HCT116 (cell line): ENCODE results near the gene ABTB1. TPM values are rescaled to one million over a fixed set of nuclear protein-coding genes. Genes with fewer than 3 reads are reported as not detected.

Experiments
- ATAC-seq: fragments of 200-7000 bp; cut with Tn5 transposase; 2 replicates; pipeline ENCODE4 v1.9.1; 2020; ENCODE audit warnings: mild to moderate bottlenecking, moderate library complexity
- BruUV-seq: library from RNA; stranded (reverse); fragments of 400-500 nt; replicated peaks from 2 replicates; lab custom pipeline; 2021; lab: Mats Ljungman, UMichigan
- CTCF ChIA-PET: fragments of 300-600 bp; sonication (Branson Sonifier 250); formaldehyde crosslinking; loops from one replicate; lab custom pipeline; 2021; ENCODE audit warnings: antibody characterized with exemption; lab: Charles Lee
- POLR2A ChIA-PET: fragments of 300-600, 350-600 bp; sonication (Branson Sonifier 250); formaldehyde crosslinking; loops from one replicate; lab custom pipeline; 2021; ENCODE audit warnings: antibody characterized with exemption; lab: Charles Lee
- RAD21 ChIA-PET, 2 experiments: fragments of 300-600 bp; sonication (Branson Sonifier 250); formaldehyde crosslinking; loops; one replicate each; lab custom pipeline; 2023; ENCODE audit warnings: low total read pairs in 2 of 2; ENCODE audit not compliant: uncharacterized antibody in 2 of 2, unreplicated experiment in 2 of 2, low non-redundant PET in 1 of 2; lab: Charles Lee
- DNase-seq: peaks from one replicate; pipeline ENCODE4 v3.0.0-alpha.2; 2010; ENCODE audit warnings: low read depth, low spot score
- H2AFZ ChIP-seq: fragments of 200-600 bp; shearing (Covaris generic), sonication (generic); 2 replicates; pipeline ENCODE4 v1.6.1; 2017; ENCODE audit warnings: low read depth, mixed run types, mixed read lengths, antibody characterized with exemption, low read length; ENCODE audit not compliant: poor library complexity, severe bottlenecking
- H3K27ac ChIP-seq: 2 replicates; pipeline ENCODE4 v1.5.1; 2012; ENCODE audit warnings: low read depth, low read length
- H3K27me3 ChIP-seq: fragments of 200-600 bp; sonication (generic); 2 replicates; pipeline ENCODE4 v1.6.1; 2016; ENCODE audit warnings: mixed run types, low read length, mixed read lengths; ENCODE audit not compliant: insufficient read depth
- H3K36me3 ChIP-seq, 2 experiments: fragments of 200-500 bp in 1 of 2; fragments of 200-600 bp in 1 of 2; sonication (Bioruptor generic) in 1 of 2; sonication (generic) in 1 of 2; 2 replicates each; pipeline versions ENCODE4 v1.5.1 to v1.6.1; 2014 to 2016; ENCODE audit warnings: low read length in 2 of 2, inconsistent platforms in 1 of 2, mixed read lengths in 1 of 2, mixed run types in 1 of 2; ENCODE audit not compliant: insufficient read depth in 2 of 2, control insufficient read depth in 1 of 2
- H3K4me1 ChIP-seq, 2 experiments: fragments of 200-600 bp in 1 of 2; sonication (generic) in 1 of 2; 2 replicates each; pipeline versions ENCODE4 v1.5.1 to v1.6.1; 2012 to 2017; ENCODE audit warnings: low read length in 2 of 2, inconsistent platforms in 1 of 2, mild to moderate bottlenecking in 1 of 2, mixed read lengths in 1 of 2, mixed run types in 1 of 2, moderate library complexity in 1 of 2; ENCODE audit not compliant: insufficient read depth in 2 of 2, control insufficient read depth in 1 of 2
- H3K4me2 ChIP-seq: fragments of 200-600 bp; sonication (generic); 2 replicates; pipeline ENCODE4 v1.6.1; 2017; ENCODE audit warnings: mixed run types, low read length, mixed read lengths
- H3K4me3 ChIP-seq, 2 experiments: fragments of 200-600 bp in 1 of 2; sonication (generic) in 1 of 2; replicated peaks in 1 of 2; 2 replicates each; pipeline ENCODE4 v1.5.1; 2011 to 2016; ENCODE audit warnings: low read length in 2 of 2, control low read depth in 1 of 2, low read depth in 1 of 2, mild to moderate bottlenecking in 1 of 2, mixed read lengths in 1 of 2, mixed run types in 1 of 2
- H3K79me2 ChIP-seq: fragments of 200-600 bp; sonication (generic); 2 replicates; pipeline ENCODE4 v1.6.1; 2017; ENCODE audit warnings: mild to moderate bottlenecking, mixed run types, low read length, moderate library complexity, mixed read lengths; ENCODE audit not compliant: insufficient read depth
- H3K9ac ChIP-seq: fragments of 200-600 bp; sonication (generic); 2 replicates; pipeline ENCODE4 v1.6.1; 2016; ENCODE audit warnings: low read length, mixed read lengths
- H3K9me2 ChIP-seq: fragments of 200-600 bp; sonication (generic), shearing (Covaris generic); 2 replicates; pipeline ENCODE4 v1.6.1; 2017; ENCODE audit warnings: mixed run types, mild to moderate bottlenecking, moderate library complexity; ENCODE audit not compliant: insufficient read depth
- H3K9me3 ChIP-seq, 2 experiments: fragments of 200-500 bp in 1 of 2; fragments of 200-600 bp in 1 of 2; sonication (Bioruptor generic) in 1 of 2; sonication (generic) in 1 of 2; 2 replicates each; pipeline ENCODE4 v1.6.1; 2014 to 2017; ENCODE audit warnings: low read length in 2 of 2, mixed read lengths in 2 of 2, inconsistent platforms in 1 of 2, low read depth in 1 of 2, mild to moderate bottlenecking in 1 of 2, mixed run types in 1 of 2, moderate library complexity in 1 of 2; ENCODE audit not compliant: control insufficient read depth in 1 of 2, insufficient read depth in 1 of 2
- H4K20me1 ChIP-seq: fragments of 200-600 bp; sonication (generic), shearing (Covaris generic); 2 replicates; pipeline ENCODE4 v1.6.1; 2017; ENCODE audit warnings: mixed run types, mild to moderate bottlenecking, moderate library complexity; ENCODE audit not compliant: insufficient read depth
- CBX3 ChIP-seq: IDR thresholded peaks from 2 replicates; pipeline ENCODE4 v1.6.1; 2012; ENCODE audit warnings: low read depth
- CEBPB ChIP-seq: IDR thresholded peaks from 2 replicates; pipeline ENCODE4 v1.6.1; 2012; ENCODE audit warnings: low read depth
- CTCF ChIP-seq, 3 experiments: fragments of 200-600 bp in 1 of 3; sonication (generic) in 1 of 3; IDR thresholded peaks in 2 of 3; conservative IDR thresholded peaks in 1 of 3; 2 replicates each; pipeline ENCODE4 v1.5.1; 2012 to 2017; ENCODE audit warnings: low read depth in 2 of 3, low read length in 2 of 3, antibody characterized with exemption in 1 of 3, borderline replicate concordance in 1 of 3, control low read depth in 1 of 3, mild to moderate bottlenecking in 1 of 3, mixed read lengths in 1 of 3, mixed run types in 1 of 3, moderate library complexity in 1 of 3; ENCODE audit not compliant: insufficient read depth in 1 of 3
- EGR1 ChIP-seq: IDR thresholded peaks from 2 replicates; pipeline ENCODE4 v1.6.1; 2012; ENCODE audit warnings: low read depth
- ELF1 ChIP-seq: IDR thresholded peaks from 2 replicates; pipeline ENCODE4 v1.6.1; 2012; ENCODE audit warnings: low read depth, borderline replicate concordance
- EZH2 ChIP-seq: fragments of 200-600 bp; sonication (generic); IDR thresholded peaks from 2 replicates; pipeline ENCODE4 v1.6.1; 2017; ENCODE audit warnings: antibody characterized with exemption, mixed run types
- JUND ChIP-seq: IDR thresholded peaks from 2 replicates; pipeline ENCODE4 v1.6.1; 2012
- POLR2A ChIP-seq: IDR thresholded peaks from 2 replicates; pipeline ENCODE4 v1.7.0; 2011; ENCODE audit warnings: borderline replicate concordance; ENCODE audit not compliant: insufficient read depth, insufficient read length; ENCODE audit errors: extremely low read depth
- POLR2AphosphoS5 ChIP-seq: IDR thresholded peaks from 2 replicates; pipeline ENCODE4 v1.6.1; 2011; ENCODE audit warnings: mild to moderate bottlenecking, low read depth, low read length, moderate library complexity
- RAD21 ChIP-seq: IDR thresholded peaks from 2 replicates; pipeline ENCODE4 v1.6.1; 2012; ENCODE audit warnings: low read depth, mild to moderate bottlenecking
- SP1 ChIP-seq: IDR thresholded peaks from 2 replicates; pipeline ENCODE4 v1.6.1; 2012; ENCODE audit warnings: low read depth
- SRF ChIP-seq: IDR thresholded peaks from 2 replicates; pipeline ENCODE4 v1.6.1; 2012; ENCODE audit warnings: low read depth
- YY1 ChIP-seq: IDR thresholded peaks from 2 replicates; pipeline ENCODE4 v1.6.1; 2011; ENCODE audit warnings: low read length, low read depth, moderate library complexity, mild to moderate bottlenecking; ENCODE audit not compliant: insufficient replicate concordance; ENCODE audit errors: extremely low read depth
- ZBTB33 ChIP-seq: IDR thresholded peaks from 2 replicates; pipeline ENCODE4 v1.6.1; 2011; ENCODE audit warnings: mild to moderate bottlenecking, low read length, moderate library complexity; ENCODE audit not compliant: insufficient replicate concordance; ENCODE audit errors: extremely low read depth
- ZFX ChIP-seq: fragments of 450-650 bp; IDR thresholded peaks from 2 replicates; pipeline ENCODE4 v1.6.1; 2017
- ZNF274 ChIP-seq: fragments of 200-500 bp; sonication (Bioruptor generic); IDR thresholded peaks from 2 replicates; pipeline ENCODE4 v1.6.1; 2014; ENCODE audit warnings: mild to moderate bottlenecking, low read depth, low read length, inconsistent platforms
- intact Hi-C: fragments of 100-400 bp; cut with micrococcal nuclease; formaldehyde crosslinking; loops from 2 replicates; pipeline ENCODE4 v1.10.0; 2022
- total RNA-seq: library from RNA; stranded (reverse); gene quantifications from one replicate; pipeline ENCODE4 v1.2.1, GENCODE V29; 2021; ENCODE audit not compliant: unreplicated experiment

Gene ABTB1
- total RNA-seq, 1 experiment from 2014 or later, result 19.4 TPM

- no TSS peak for BruUV-seq
- no peak overlapping the region for H3K4me2 ChIP-seq
- ATAC-seq, result no peak
- H3K9me3 ChIP-seq, result no peaks in the 10 kb centered on the region
- ChIA-PET RAD21 (no interaction called here), CTCF (no interaction called here), POLR2A (interaction anchor here (0.6 kb wide), 1 partner anchor 47 kb away, joined by 3 read pairs; no protein-coding TSS in a partner anchor)
- H3K4me3 ChIP-seq, result no peak overlapping the region
- H3K9me2 ChIP-seq, result no peaks in the 10 kb centered on the region
- no peak overlapping the region for H3K9ac ChIP-seq
- no peak overlapping the region for H3K27ac ChIP-seq
- intact Hi-C loops, result no loop called here
- DNase-seq, result no peak
- H2AFZ ChIP-seq, result no peak overlapping the region
- no peaks in the 10 kb centered on the region for H3K36me3 ChIP-seq
- H3K79me2 ChIP-seq, result no peaks in the 10 kb centered on the region
- H4K20me1 ChIP-seq, result no peaks in the 10 kb centered on the region
- no peaks in the 10 kb centered on the region for H3K27me3 ChIP-seq
- no peaks in the 10 kb centered on the region for H3K4me1 ChIP-seq
- TF ChIP-seq RAD21 (no peak), ZNF274 (no peak), ZBTB33 (no peak), ELF1 (no peak), CEBPB (no peak), SP1 (no peak), ZFX (no peak), JUND (no peak), CTCF (IDR thresholded peaks at IDR 0.05 in 2 of 3, conservative IDR thresholded peaks at IDR 0.05 in 1 of 3; ENCODE audit: borderline replicate concordance in 1 of 3, insufficient read depth in 1 of 3, low read depth in 2 of 3, low read length in 2 of 3) (no peak), POLR2AphosphoS5 (no peak), POLR2A (no peak), EZH2 (no peak), SRF (no peak), CBX3 (no peak), YY1 (no peak), EGR1 (no peak)
Measured at GRCh38 chr3:127728417-127729015, 55.8 kb downstream of the ABTB1 start.
